Upper lobe of left lung (tissue), 4 donors: ENCODE measurements around the gene XRCC5.

ENCODE experiments used
- CTCF ChIP-seq, 6 experiments: fragments of 450-650 bp in 4 of 6; fragments of 200-600 bp in 2 of 6; sonication (generic) in 2 of 6; IDR thresholded peaks; one replicate each; pipeline ENCODE4 v1.5.1; 2016 to 2019; ENCODE audit warnings: antibody characterized with exemption in 6 of 6
- POLR2AphosphoS5 ChIP-seq, 2 donors: sonication (generic); formaldehyde crosslinking; IDR thresholded peaks; one replicate each; pipeline ENCODE4 v1.5.1; 2017; ENCODE audit warnings: antibody characterized with exemption in 2 of 2

- TF ChIP-seq CTCF (IDR thresholded peaks at IDR 0.05), result no peak
- no peak for TF ChIP-seq POLR2AphosphoS5 (IDR thresholded peaks at IDR 0.05)
Observed at GRCh38 chr2:216149741-216150140, 40.6 kb downstream of the XRCC5 start.
